Measurements from ENCODE around the gene NUDT2.
"Not testable (repeated sequence)": the region's sequence is repeated elsewhere in the genome, so short reads cannot be mapped to it uniquely, and the experiment has no call there.

NUDT2 gene

DNA sequence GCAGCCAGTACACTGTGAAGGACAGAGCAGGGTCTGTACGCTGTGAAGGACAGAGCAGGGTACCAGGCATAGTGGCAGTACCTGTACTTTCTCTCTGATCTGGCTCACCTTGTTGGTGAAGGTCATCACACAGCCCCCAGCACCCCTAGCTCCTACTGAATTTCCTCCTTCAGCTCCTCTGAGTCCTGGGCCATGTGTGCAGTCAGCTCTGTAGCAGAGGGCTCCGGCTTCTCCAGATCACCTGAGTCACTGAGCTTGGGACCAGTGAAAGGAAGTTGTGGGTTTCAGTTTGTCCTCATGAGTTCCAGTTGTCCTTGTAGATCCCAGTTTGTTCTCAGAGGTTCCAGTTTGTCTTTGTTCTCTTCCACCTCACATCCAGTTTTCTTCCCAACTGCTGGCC is 5.5 kb downstream of the NUDT2 start:
- peak in 5 of 56 donors; percentile 27 to 69 (median 42) for DNase-seq

DNA sequence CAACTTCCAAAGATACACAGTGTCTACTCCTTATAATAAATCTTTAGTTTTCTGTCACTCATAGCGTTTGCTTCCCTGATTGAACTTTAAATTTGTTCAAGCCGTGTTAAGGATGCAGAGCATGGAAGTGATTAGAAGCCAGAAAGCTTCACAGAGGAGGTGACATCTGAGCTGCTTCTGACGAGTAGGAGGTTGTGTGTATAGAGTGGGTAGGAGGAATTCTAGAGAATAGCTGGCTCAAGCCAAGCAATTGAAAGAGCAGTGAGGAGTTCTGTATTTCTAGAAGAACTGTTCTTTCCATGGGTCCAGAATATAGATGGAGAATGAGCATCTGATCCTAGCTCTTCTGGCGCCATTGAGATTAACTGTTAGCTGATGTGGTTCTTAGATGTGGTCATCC is 6.0 kb downstream of the NUDT2 start:
- DNase-seq = no peak

DNA sequence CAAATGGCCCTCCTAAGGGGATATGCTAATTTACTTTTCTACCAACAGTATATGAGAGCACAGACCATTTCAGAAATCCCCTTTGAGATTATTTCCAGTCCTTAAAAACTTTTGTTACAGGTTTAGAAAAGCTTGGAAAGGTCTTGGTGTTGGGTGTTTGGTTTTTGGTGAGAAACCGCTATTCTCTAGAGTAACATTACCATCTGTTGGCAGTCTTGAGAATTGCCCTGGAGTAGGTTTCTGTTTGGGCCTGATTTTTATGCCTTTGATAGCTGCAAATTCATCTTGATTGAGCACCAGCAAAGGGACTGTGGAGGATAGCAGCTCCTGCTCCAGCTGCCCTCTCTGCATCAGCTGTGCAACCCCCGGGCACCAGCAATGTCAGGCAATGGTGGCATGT is 8.0 kb downstream of the NUDT2 start:
- DNase-seq = no peak

DNA sequence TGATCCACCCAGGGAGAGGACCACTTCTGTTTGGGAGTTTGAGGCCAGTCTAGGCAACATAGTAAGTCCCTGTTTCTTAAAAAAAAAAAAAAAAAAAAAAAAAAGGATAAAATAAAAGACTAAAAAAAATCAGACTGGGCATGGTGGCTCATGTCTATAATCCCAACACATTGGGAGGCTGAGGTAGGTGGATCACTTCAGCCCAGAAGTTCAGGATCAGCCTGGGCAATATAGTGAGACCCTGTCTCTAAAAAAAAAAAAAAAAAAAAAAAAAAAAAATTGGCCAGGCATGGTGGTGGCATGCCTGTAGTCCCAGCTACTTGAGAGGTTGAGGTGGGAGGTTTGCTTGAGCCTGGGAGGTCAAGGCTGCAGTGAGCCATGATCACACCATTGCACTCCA is 8.7 kb downstream of the NUDT2 start:
- not testable (repeated sequence) for DNase-seq

DNA sequence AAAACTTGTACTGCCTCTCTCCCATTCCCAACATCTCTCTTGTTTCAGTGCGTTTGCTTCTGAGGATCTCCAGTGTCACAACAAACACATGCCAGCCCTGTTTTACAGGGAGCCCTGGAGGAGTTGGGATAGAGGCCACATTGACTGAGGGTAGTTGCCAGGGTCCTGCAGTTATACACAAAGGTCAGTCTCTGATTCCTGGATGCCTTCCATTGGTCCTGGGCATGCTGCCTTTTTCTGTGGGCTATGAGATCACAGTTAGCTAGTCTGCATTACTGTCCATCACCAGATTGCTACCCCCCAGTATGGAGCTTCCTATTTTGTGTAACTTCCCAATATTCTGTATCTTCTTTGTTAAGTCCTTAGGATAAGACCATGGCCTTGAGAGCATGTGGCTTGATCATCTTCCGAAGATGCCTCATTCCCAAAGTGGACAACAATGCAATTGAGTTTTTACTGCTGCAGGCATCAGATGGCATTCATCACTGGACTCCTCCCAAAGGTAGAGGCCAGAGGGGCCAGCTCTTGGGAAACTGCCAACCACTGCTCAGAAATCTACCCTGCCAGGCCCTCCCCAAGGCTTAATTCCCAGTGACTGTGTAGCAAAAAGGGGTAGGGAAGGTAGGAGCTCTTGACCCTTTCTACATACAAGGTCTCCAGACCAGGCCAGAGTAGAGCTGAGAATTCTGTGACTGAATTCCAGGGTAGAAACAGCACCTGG is 9.5 kb downstream of the NUDT2 start:
- DNase-seq = peak in 39 of 56 donors; percentile 17 to 77 (median 43)

DNA sequence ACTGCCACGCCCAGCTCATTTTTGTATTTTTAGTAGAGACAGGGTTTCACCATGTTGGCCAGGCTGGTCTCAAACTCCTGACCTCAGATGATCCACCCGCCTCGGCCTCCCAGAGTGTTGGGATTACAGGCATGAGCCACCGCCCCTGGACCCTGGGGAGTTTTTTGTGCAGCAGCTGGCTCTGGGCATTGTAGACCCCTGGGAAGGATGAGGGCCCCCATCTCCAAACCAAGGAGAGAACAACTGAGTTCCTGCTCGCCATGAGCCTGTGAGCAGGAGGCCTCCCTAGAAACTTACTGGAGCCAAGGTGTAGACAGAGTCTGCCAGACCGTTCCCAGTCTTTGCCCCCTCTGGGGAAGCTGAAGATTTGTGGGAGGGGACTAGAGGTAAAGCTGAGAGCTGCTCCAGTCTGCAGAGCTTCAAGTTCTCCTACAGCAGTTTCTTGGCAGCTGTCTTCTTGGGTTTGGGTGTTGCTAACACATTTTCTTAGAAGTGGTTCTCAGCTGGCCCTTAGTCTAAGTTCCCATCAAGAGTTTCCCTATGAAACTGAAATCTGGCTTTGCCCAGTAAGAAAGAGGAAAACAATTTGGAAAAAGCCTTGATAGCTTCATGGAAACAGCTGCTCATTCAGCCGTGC is 12.4 kb downstream of the NUDT2 start:
- no peak for DNase-seq

DNA sequence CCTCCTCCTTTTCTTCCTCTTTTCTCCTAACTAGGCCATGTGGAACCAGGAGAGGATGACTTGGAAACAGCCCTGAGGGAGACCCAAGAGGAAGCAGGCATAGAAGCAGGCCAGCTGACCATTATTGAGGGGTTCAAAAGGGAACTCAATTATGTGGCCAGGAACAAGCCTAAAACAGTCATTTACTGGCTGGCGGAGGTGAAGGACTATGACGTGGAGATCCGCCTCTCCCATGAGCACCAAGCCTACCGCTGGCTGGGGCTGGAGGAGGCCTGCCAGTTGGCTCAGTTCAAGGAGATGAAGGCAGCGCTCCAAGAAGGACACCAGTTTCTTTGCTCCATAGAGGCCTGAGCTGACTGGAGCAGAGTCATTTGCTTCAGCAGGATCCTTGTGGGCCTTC is 13.7 kb downstream of the NUDT2 start:
- peak in 48 of 56 donors; percentile 17 to 90 (median 51) for DNase-seq

DNA sequence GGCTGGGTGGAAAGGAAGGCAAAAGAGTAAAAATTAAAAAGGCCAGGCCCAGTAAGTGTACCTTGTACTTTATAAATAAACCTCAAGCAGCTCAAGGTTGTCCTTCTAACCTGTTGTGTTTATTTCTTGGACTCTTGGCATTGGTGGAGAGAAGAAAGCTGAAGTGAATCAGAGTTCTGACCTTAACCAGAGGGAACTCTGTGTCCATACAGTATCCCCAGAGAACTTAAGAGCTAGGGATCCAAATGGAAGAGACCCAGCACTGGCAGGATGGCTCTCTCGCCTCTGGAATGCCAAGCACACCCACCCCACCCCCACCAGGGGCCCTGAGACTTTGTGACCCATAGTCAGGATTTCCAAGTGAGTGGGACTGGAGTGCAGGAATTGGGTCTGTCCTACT is 14.2 kb downstream of the NUDT2 start:
- DNase-seq = no peak

DNA sequence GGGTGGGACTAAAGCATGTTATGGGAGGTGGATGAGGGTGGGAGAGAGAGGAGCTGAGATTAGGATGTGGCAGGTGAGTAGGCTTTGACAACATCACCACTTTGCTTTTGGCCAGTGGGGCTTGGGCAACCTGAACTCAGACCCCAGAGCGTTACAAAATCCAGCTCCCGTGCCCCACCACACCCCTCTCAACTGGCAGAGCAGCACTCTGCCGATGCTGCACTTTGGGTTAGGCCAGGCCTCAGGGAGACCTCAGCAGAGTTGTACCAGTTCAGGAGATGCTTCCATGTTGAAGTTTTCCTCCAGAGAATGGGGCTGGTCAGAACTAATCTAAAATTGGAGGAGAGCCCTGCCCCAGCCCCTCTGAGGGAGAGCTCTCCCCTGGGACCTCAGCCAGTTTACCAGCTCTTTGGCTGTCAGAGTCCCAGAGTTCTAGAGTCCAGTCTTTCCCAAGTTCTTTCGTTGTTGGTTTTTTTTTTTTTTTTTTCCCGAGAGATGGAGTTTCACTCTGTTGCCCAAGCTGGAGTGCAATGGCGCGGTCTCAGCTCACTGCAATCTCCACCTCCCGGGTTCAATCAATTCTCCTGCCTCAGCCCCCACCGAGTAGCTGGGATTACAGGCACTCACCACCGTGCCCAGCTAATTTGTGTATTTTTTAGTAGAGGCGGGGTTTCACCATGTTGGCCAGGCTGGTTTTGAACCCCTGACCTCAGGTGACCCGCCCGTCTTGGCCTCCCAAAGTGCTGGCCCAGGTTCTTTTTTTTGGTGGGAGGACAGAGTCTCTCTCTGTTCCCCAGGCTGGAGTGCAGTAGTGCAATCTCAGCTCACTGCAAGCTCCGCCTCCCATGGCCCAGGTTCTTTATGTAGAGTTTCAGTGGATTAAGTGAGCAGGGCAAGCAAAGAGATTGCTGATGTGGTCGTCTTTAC is 17.8 kb downstream of the NUDT2 start:
- DNase-seq = peak in 2 of 56 donors; percentile 14 to 17

DNA sequence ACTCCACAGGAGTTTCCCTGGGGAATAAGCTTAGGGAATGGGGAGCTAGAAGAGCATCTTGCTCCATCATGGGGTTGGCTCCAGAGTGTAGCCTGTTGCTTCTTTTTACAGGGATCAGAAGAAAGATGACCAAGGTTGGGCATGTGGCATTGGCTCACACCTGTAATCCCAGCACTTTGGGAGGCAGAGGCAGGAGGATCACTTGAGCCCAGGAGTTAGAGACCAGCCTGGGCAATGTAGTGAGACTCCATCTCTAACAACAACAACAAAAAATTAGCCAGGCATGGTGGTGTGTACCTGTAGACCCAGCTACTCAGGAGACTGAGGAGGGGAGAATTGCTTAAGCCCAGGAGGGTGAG is 18.4 kb downstream of the NUDT2 start:
- DNase-seq = no peak

DNA sequence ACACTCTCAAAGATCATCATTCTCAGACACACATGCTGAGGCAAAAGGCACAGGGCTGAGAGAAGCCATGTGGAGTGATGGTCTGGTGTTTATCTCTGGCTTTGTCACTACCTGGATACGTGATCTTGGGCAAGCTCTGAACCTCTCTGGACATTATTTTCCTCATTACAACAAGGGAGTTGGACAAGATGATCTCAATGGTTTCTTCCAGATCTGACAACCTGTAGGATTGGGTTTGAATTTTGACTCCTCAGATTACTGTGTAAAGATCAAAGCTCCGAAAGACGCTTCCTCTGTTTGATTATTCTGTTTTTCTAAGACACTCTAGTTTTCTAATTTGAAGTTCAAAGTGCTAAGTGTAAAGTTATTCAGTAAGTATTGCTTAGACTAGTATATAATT is 20.0 kb downstream of the NUDT2 start:
- DNase-seq = no peak

DNA sequence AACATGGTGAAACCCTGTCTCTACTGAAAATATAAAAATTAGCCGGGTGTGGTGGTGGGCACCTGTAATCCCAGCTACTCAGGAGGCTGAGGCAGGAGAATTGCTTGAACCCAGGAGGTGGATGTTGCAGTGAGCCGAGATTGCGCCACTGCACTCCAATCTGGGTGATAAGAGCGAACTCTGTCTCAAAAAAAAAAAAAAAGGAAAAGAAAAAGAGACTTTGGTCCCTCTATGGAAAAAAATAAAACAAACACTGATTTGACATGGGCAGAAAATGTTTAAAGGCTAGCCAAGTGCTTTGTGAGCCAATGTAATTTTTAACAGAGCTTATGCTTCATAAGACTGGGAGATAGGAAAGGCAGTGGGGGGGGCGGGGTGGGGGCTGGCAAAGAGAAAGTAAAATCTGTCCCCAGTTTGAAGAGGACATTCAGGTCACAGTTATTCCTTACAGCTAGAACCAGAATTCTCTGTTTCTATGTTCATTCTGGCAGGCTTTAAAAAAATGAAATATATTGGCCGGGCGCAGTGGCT is 22.8 kb downstream of the NUDT2 start:
- not testable (repeated sequence) for DNase-seq

DNA sequence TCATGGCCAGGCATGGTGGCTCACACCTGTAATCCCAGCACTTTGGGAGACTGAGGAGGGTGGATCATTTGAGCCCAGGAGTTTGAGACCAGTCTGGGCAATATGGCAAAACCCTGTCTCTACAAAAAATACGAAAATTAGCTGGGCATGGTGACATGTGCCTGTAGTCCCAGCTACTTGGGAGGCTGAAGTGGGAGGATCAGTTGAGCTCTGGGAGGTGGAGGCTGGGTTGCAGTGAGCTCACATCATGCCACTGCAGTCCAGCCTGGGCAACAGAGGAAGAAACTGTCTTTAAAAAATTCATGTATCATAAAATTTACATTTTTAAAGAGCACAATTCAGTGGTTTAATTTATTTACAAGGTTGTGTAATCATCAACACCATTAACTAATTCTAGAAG is 23.6 kb downstream of the NUDT2 start:
- DNase-seq = not testable (repeated sequence)

DNA sequence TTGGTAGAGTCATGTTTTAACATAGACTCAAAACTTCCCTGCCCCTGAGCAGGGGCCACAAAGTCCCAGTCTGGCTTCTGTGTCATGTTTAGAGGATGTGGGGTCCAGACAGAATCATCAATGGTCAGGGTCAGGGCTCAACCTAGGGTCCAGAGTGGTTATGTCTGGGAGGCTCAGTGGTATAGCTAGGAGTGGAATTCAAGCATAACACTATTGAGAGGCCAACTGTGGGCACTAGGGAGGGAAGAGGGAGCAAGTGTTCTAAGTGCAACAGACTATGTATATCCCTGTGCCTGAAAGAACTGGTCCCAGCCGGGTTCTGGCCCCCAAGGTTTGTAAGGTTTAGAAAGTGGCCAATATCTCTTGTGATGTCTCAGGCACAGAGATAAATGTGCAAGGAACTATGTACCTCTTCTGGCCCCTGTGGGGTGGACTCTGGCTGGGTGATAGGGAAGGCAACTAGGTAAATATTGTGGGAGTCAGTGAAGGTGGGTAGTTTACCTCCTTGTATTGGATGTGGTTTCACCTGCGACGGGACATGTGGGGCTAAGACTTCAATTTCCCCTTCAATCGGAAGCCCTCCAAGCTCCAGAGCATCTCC is 33.3 kb downstream of the NUDT2 start:
- no peak for DNase-seq

DNA sequence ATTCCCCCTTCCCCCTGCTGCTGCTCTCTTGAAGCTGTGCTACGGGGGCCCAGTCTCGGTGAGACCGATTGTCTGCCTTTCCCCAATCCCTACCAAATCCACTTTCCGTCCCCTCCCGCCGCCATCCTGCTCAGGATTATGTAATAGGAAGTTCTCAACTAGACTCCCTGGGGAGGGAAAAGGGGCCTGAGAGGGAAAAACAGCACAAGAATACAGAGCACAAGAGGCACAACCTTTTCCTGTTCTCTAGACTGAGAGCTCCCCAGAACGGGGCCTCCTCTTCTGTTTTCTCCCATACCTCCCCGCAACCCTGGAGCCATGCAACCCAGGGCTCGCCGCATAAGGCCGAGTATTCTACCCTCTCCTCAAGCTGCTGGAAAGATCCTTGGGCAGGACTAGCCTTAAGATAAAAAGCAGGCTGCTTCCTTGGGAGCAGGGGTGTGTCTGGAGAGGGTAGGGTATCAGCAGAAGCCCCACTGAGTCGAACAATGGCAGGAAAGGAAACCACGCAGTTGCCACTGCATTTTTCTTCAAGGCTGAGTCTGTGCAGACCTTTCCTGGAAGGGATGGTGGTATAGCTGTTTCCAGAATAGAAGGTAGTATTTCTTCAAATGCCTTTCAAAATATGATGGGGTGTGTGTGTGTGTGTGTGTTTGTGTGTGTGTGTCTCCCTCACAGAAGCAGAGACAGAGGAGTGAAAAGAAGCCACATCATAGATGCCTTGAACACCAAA is 34.4 kb downstream of the NUDT2 start:
- DNase-seq = no peak

DNA sequence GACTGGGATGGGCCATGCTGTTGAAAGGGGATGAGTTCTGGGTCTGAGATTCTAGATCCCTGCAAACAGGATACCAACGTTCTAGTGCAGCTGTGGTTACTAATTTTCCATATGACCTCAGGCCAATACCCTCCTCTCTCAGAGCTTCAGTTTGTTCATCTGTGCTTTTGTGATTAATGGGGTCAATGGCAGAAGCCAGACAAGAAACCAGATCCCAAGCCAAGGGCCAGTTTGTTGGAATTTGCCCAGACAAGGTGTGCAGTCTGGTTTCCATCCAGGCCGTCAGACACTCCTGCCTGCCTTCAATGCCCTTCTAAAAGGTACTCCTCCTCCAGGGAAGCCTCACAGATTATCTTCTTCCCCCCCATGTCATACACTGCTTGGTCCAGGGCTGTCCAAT is 35.9 kb downstream of the NUDT2 start:
- no peak for DNase-seq

DNA sequence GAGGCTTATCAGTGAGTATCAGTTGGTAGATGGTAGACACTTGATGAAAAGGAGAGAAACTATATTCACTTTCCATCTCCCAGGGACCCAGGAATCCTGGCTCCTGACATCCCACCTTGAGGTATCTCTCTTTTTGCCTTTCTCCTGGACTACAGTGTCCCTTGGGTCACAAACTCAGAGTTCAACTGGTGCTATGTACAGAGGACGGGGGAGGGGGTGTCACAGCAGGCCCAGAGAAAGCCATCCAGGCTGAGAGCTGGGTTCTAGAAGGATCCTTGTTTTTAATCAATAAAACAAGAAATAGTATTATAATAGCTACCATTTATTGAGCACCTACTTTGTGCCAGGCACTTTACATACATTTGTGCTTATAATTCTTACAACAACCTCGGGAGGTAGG is 37.0 kb downstream of the NUDT2 start:
- no peak for DNase-seq

DNA sequence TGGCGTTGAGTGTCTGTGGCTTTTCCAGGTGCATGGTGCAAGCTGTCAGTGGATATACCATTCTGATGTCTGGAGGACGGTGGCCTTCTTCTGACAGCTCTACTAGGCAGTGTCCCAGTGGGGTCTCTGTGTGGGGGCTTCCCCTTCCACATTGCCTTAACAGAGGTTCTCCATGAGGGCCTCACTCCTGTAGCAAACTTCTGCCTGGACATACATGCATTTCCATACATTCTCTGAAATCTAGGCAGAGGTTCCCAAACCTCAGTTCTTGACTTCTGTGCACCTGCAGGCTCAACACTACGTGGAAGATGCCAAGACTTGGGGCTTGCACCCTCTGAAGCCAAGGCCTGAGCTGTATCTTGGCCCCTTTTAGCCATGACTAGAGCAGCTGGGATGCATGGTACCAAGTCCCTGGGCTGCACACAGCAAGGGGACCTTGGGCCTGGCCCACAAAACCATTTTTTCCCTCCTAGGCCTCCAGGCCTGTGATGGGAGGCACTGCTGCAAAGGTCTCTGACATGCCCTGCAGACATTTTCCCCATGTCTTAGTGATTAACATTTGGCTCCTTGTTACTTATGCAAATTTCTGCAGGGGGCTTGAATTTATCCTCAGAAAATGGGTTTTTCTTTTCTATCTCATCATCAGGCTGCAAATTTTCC is 38.5 kb downstream of the NUDT2 start:
- not testable (repeated sequence) for DNase-seq

DNA sequence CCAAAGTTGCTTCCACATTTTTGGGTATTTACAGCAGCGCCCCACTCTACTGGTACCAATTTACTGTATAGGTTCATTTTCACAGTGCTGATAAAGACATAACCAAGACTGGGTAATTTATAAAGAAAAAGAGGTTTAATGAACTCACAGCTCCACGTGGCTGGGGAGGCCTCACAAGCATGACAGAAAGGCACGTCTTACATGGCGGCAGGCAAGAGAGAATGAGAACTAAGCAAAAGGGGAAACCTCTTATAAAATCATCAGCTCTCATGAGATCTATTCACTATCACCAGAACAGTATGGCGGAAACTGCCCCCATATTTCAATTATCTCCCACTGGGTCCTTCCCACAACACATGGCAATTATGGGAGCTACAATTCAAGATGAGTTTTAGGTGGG is 39.4 kb downstream of the NUDT2 start:
- not testable (repeated sequence) for DNase-seq

DNA sequence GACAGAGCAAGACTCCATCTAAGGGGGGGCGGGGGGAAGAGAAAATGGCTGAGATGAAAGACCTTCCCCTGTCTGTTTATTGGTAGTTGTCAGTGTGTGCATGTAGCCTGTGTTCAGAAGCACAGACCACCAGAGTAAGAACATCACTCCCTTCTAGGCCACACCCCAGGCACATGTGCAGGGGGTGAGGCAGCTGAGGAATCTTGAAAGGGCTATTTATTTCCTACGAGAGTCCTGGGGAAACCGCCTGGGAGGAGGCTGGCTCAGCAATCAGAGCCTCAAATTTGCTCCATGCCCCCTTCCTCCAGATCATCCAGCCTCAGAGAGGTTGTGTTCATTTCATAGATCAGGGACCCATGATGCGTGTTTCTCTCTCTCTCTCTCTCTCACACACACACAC is 40.3 kb downstream of the NUDT2 start:
- no peak for DNase-seq
